Fibroblast of lung (primary cell): ENCODE data around the gene SERPINI1. TPM values are rescaled to one million over a fixed set of nuclear protein-coding genes. Genes with fewer than 3 reads are reported as not detected.

Source experiments
- DNase-seq, 2 donors: peaks; one replicate each; pipeline versions ENCODE4 v3.0.0 to v3.0.0-alpha.2; 2010; ENCODE audit warnings: low read depth in 2 of 2
- H2AFZ ChIP-seq: 2 replicates; pipeline ENCODE4 v1.5.1; 2012; ENCODE audit warnings: low read length, control low read depth, inconsistent platforms
- H3K27ac ChIP-seq: 2 replicates; pipeline ENCODE4 v1.5.1; 2011; ENCODE audit warnings: low read length, control low read depth; ENCODE audit not compliant: insufficient read depth
- H3K27me3 ChIP-seq: 2 replicates; pipeline ENCODE4 v1.5.1; 2011; ENCODE audit warnings: mild to moderate bottlenecking, low read length; ENCODE audit not compliant: control insufficient read depth, insufficient read depth
- H3K36me3 ChIP-seq: 2 replicates; pipeline ENCODE4 v1.5.1; 2011; ENCODE audit warnings: low read length; ENCODE audit not compliant: control insufficient read depth, insufficient read depth
- H3K4me1 ChIP-seq: 2 replicates; pipeline ENCODE4 v1.5.1; 2011; ENCODE audit warnings: low read length; ENCODE audit not compliant: control insufficient read depth, insufficient read depth; ENCODE audit errors: extremely low read depth
- H3K4me2 ChIP-seq: 2 replicates; pipeline ENCODE4 v1.5.1; 2011; ENCODE audit warnings: low read length, control low read depth; ENCODE audit not compliant: insufficient read depth; ENCODE audit errors: extremely low read depth
- H3K4me3 ChIP-seq, 4 experiments: fragments of 200-600 bp in 1 of 4; sonication (generic) in 1 of 4; replicated peaks in 1 of 4; 2 replicates each; pipeline ENCODE4 v1.5.1; 2011 to 2016; ENCODE audit warnings: low read length in 4 of 4, low read depth in 3 of 4, mild to moderate bottlenecking in 3 of 4, control low read depth in 2 of 4, inconsistent platforms in 1 of 4, mixed read lengths in 1 of 4; ENCODE audit not compliant: insufficient read depth in 1 of 4; ENCODE audit errors: control extremely low read depth in 1 of 4
- H3K79me2 ChIP-seq: 2 replicates; pipeline ENCODE4 v1.5.1; 2012; ENCODE audit warnings: mild to moderate bottlenecking, low read length, inconsistent platforms; ENCODE audit not compliant: control insufficient read depth, insufficient read depth
- H3K9ac ChIP-seq: 2 replicates; pipeline ENCODE4 v1.5.1; 2011; ENCODE audit warnings: mild to moderate bottlenecking, low read length, control low read depth; ENCODE audit not compliant: insufficient read depth
- H3K9me3 ChIP-seq: 2 replicates; pipeline ENCODE4 v1.5.1; 2012; ENCODE audit warnings: low read depth, low read length; ENCODE audit not compliant: control insufficient read depth, insufficient read depth
- H4K20me1 ChIP-seq: 2 replicates; pipeline ENCODE4 v1.5.1; 2011; ENCODE audit warnings: low read length; ENCODE audit not compliant: control insufficient read depth, insufficient read depth; ENCODE audit errors: extremely low read depth
- CTCF ChIP-seq, 2 donors: IDR thresholded peaks in 1 of 2; conservative IDR thresholded peaks in 1 of 2; 1 replicate in 1 of 2; 2 replicates in 1 of 2; pipeline ENCODE4 v1.5.1; 2011 to 2012; ENCODE audit warnings: low read length in 2 of 2, control low read depth in 1 of 2, inconsistent platforms in 1 of 2, low read depth in 1 of 2, mild to moderate bottlenecking in 1 of 2
- EZH2 ChIP-seq: IDR thresholded peaks from 2 replicates; pipeline ENCODE4 v1.5.1; 2012; ENCODE audit warnings: low read length, control low read depth, mild to moderate bottlenecking; ENCODE audit errors: missing control alignments
- polyA plus RNA-seq, 2 donors: library from polyadenylated mRNA; depleted of rRNA in 1 of 2; stranded (reverse) in 1 of 2; unstranded in 1 of 2; fragments of >200 nt; gene quantifications; 2 replicates each; pipeline ENCODE4 v1.2.1, GENCODE V29; 2011 to 2012; ENCODE audit warnings: missing spikeins in 1 of 2
- total RNA-seq: library from RNA; depleted of rRNA; stranded (reverse); fragments of >200 nt; gene quantifications from 2 replicates; pipeline ENCODE4 v1.2.1, GENCODE V29; 2014

The SERPINI1 gene
- total and polyA plus RNA-seq, 2 donors (not counting 1 experiment from before 2014, with no cell fraction given) = 3.0 to 5.8 TPM

GRCh38 chr3:167861649-167862048 lies 126.1 kb downstream of the SERPINI1 start:
- H3K4me2 ChIP-seq = peak overlapping the region; percentile 32
- H4K20me1 ChIP-seq = no peaks in the 10 kb centered on the region
- H3K9ac ChIP-seq = no peak overlapping the region
- peak; percentile 36 to 42 for DNase-seq
- no peak overlapping the region for H3K27ac ChIP-seq
- H3K79me2 ChIP-seq = no peaks in the 10 kb centered on the region
- TF ChIP-seq EZH2 (no peak), CTCF (conservative IDR thresholded peaks at IDR 0.05 in 1 of 2, IDR thresholded peaks at IDR 0.05 in 1 of 2; ENCODE audit: low read depth in 1 of 2, low read length in 2 of 2) (no peak)
- H3K36me3 ChIP-seq = no peaks in the 10 kb centered on the region
- no peak overlapping the region for H3K4me3 ChIP-seq
- H2AFZ ChIP-seq = no peak overlapping the region
- H3K4me1 ChIP-seq = peaks cover 4% of the 10 kb centered on the region
- H3K27me3 ChIP-seq = no peaks in the 10 kb centered on the region
- no peaks in the 10 kb centered on the region for H3K9me3 ChIP-seq

- DNase-seq = peak in 1 of 2 donors; percentile 6
- Histone ChIP-seq H3K9me3 (no peaks in the 10 kb centered on the region), H3K4me3 (no peak overlapping the region), H3K4me2 (peak overlapping the region; percentile 32), H3K9ac (no peak overlapping the region), H2AFZ (no peak overlapping the region), H3K4me1 (peaks cover 4% of the 10 kb centered on the region), H3K36me3 (no peaks in the 10 kb centered on the region), H4K20me1 (no peaks in the 10 kb centered on the region), H3K27ac (no peak overlapping the region), H3K79me2 (no peaks in the 10 kb centered on the region), H3K27me3 (no peaks in the 10 kb centered on the region)
- no peak for TF ChIP-seq CTCF (conservative IDR thresholded peaks at IDR 0.05 in 1 of 2, IDR thresholded peaks at IDR 0.05 in 1 of 2; ENCODE audit: low read depth in 1 of 2, low read length in 2 of 2)
- no peak for TF ChIP-seq EZH2
Observed at GRCh38 chr3:167862104-167862730, 126.7 kb downstream of the SERPINI1 start.

DNA sequence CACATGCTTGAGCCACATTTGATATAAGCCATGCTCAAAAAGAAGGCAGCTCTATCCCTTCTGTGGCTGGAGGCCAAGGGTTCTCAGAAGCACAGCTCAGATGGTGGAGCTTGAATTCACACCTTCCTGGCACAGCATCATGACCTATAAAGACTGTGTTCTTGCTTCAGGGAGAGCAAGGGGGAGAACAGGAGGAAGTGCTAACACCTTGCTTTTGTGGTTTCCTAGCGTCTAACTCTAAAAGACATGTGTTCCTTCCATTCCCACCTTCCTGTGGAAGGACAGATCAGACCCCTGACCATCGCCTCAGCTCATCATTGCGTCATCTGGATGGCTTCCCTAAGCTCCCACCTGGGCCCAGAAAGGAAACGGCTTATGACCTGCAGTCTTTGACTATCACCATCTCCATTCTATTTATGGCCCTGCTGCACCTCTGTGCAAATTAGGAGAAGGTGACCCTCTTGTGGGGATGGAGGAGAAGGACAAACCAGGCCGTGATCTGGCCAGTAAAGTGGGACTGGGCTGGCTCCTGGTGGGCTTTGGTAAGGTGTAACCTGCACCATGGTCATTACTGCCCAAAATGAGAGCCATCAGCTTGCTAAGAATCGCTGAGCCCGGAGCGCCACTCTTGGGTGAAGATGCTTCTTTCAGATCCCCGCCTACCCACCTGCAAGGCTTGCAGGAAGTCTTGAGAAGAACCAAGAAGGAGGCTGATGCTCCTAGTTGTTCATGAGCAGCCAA lies 128.5 kb downstream of the SERPINI1 start:
- H3K27ac ChIP-seq = no peak overlapping the region
- H3K4me3 ChIP-seq = no peak overlapping the region
- H3K9me3 ChIP-seq = no peaks in the 10 kb centered on the region
- H3K4me1 ChIP-seq = peaks cover 4% of the 10 kb centered on the region
- H4K20me1 ChIP-seq = no peaks in the 10 kb centered on the region
- no peak overlapping the region for H3K9ac ChIP-seq
- no peak overlapping the region for H2AFZ ChIP-seq
- no peaks in the 10 kb centered on the region for H3K27me3 ChIP-seq
- DNase-seq = no peak
- H3K36me3 ChIP-seq = no peaks in the 10 kb centered on the region
- no peak overlapping the region for H3K4me2 ChIP-seq
- TF ChIP-seq EZH2 (no peak), CTCF (conservative IDR thresholded peaks at IDR 0.05 in 1 of 2, IDR thresholded peaks at IDR 0.05 in 1 of 2; ENCODE audit: low read depth in 1 of 2, low read length in 2 of 2) (no peak)
- H3K79me2 ChIP-seq = no peaks in the 10 kb centered on the region
